Measurements from ENCODE around the gene STRBP. TPM values are rescaled to one million over a fixed set of nuclear protein-coding genes. Genes with fewer than 3 reads are reported as not detected.
"Not testable (repeated sequence)": the region's sequence is repeated elsewhere in the genome, so short reads cannot be mapped to it uniquely, and the experiment has no call there.

Gene STRBP
- total RNA-seq, 2 donors from 2014 or later = 11.1 to 15.4 TPM

GRCh38 chr9:123300554-123300953, 32.2 kb upstream of the STRBP start:
- Mint-ChIP-seq H3K27ac (no peak overlapping the region), H3K4me1 (peaks cover 12% of the 10 kb centered on the region)
- no peak for ATAC-seq

GRCh38 chr9:123299558-123300126, 31.3 kb upstream of the STRBP start:
- DNase-seq (no peak), ATAC-seq (no peak)
- H3K9me3 ChIP-seq (ENCODE audit: control insufficient read depth, low read length, poor library complexity, severe bottlenecking) = no peaks in the 10 kb centered on the region
- Mint-ChIP-seq H3K4me1 (peaks cover 6% of the 10 kb centered on the region), H3K36me3 (ENCODE audit: low read depth) (no peaks in the 10 kb centered on the region), H3K4me3 (no peak overlapping the region), H3K27ac (no peak overlapping the region), H3K27me3 (no peaks in the 10 kb centered on the region)

More at GRCh38 chr9:123300554-123300953, 32.2 kb upstream of the STRBP start:
- H3K9me3 ChIP-seq (ENCODE audit: control insufficient read depth, low read length, poor library complexity, severe bottlenecking) = no peaks in the 10 kb centered on the region
- H3K27me3 Mint-ChIP-seq = no peaks in the 10 kb centered on the region
- no peaks in the 10 kb centered on the region for H3K36me3 Mint-ChIP-seq (ENCODE audit: low read depth)
- no peak for DNase-seq
- H3K4me3 Mint-ChIP-seq = no peak overlapping the region

- peaks cover 3% of the 10 kb centered on the region for H3K4me1 Mint-ChIP-seq
- ATAC-seq (no peak), DNase-seq (no peak)
- peaks cover 10% of the 10 kb centered on the region for H3K27me3 Mint-ChIP-seq
- H3K27ac Mint-ChIP-seq = no peak overlapping the region
- no peaks in the 10 kb centered on the region for H3K9me3 ChIP-seq (ENCODE audit: control insufficient read depth, low read length, poor library complexity, severe bottlenecking)
- no peak overlapping the region for H3K4me3 Mint-ChIP-seq
- no peaks in the 10 kb centered on the region for H3K36me3 Mint-ChIP-seq (ENCODE audit: low read depth)
These were observed 27.8 kb upstream of the STRBP start for GRCh38 chr9:123296174-123296573.

GRCh38 chr9:123291736-123292135, 23.4 kb upstream of the STRBP start:
- no peak overlapping the region for H3K27ac Mint-ChIP-seq

GRCh38 chr9:123290764-123291163, 22.4 kb upstream of the STRBP start:
- no peak for DNase-seq
- H3K27ac Mint-ChIP-seq = peak overlapping the region; percentile 61
- no peak for ATAC-seq
- no peak overlapping the region for H3K4me3 Mint-ChIP-seq
- H3K4me1 Mint-ChIP-seq = no peaks in the 10 kb centered on the region
- peaks cover 15% of the 10 kb centered on the region for H3K27me3 Mint-ChIP-seq
- H3K9me3 ChIP-seq (ENCODE audit: control insufficient read depth, low read length, poor library complexity, severe bottlenecking) = no peaks in the 10 kb centered on the region
- H3K36me3 Mint-ChIP-seq (ENCODE audit: low read depth) = no peaks in the 10 kb centered on the region

More at GRCh38 chr9:123291736-123292135, 23.4 kb upstream of the STRBP start:
- Mint-ChIP-seq H3K4me1 (no peaks in the 10 kb centered on the region), H3K27me3 (peaks cover 15% of the 10 kb centered on the region), H3K4me3 (no peak overlapping the region), H3K36me3 (ENCODE audit: low read depth) (no peaks in the 10 kb centered on the region)
- H3K9me3 ChIP-seq (ENCODE audit: control insufficient read depth, low read length, poor library complexity, severe bottlenecking) = no peaks in the 10 kb centered on the region
- DNase-seq = no peak
- no peak for ATAC-seq

GRCh38 chr9:123287639-123288038, 19.3 kb upstream of the STRBP start:
- no peaks in the 10 kb centered on the region for H3K4me1 Mint-ChIP-seq
- no peak overlapping the region for H3K4me3 Mint-ChIP-seq
- no peaks in the 10 kb centered on the region for H3K36me3 Mint-ChIP-seq (ENCODE audit: low read depth)
- DNase-seq (no peak), ATAC-seq (no peak)
- H3K27ac Mint-ChIP-seq = no peak overlapping the region
- no peaks in the 10 kb centered on the region for H3K9me3 ChIP-seq (ENCODE audit: control insufficient read depth, low read length, poor library complexity, severe bottlenecking)
- peaks cover 15% of the 10 kb centered on the region for H3K27me3 Mint-ChIP-seq

- Mint-ChIP-seq H3K36me3 (ENCODE audit: low read depth) (no peaks in the 10 kb centered on the region), H3K27ac (no peak overlapping the region), H3K27me3 (peaks cover 6% of the 10 kb centered on the region), H3K4me3 (no peak overlapping the region), H3K4me1 (no peaks in the 10 kb centered on the region)
- DNase-seq (no peak), ATAC-seq (no peak)
- H3K9me3 ChIP-seq (ENCODE audit: control insufficient read depth, low read length, poor library complexity, severe bottlenecking) = no peaks in the 10 kb centered on the region
These were observed 17.9 kb upstream of the STRBP start for GRCh38 chr9:123286324-123286723.

GRCh38 chr9:123284656-123285055, 16.3 kb upstream of the STRBP start:
- no peak for DNase-seq
- no peaks in the 10 kb centered on the region for H3K4me1 Mint-ChIP-seq
- H3K4me3 Mint-ChIP-seq = no peak overlapping the region
- no peaks in the 10 kb centered on the region for H3K36me3 Mint-ChIP-seq (ENCODE audit: low read depth)
- ATAC-seq = no peak
- no peaks in the 10 kb centered on the region for H3K9me3 ChIP-seq (ENCODE audit: control insufficient read depth, low read length, poor library complexity, severe bottlenecking)
- no peaks in the 10 kb centered on the region for H3K27me3 Mint-ChIP-seq
- no peak overlapping the region for H3K27ac Mint-ChIP-seq

- H3K9me3 ChIP-seq (ENCODE audit: control insufficient read depth, low read length, poor library complexity, severe bottlenecking) = no peaks in the 10 kb centered on the region
- H3K4me3 Mint-ChIP-seq = no peak overlapping the region
- no peaks in the 10 kb centered on the region for H3K4me1 Mint-ChIP-seq
- ATAC-seq = no peak
- no peak overlapping the region for H3K27ac Mint-ChIP-seq
- no peaks in the 10 kb centered on the region for H3K27me3 Mint-ChIP-seq
- no peak for DNase-seq
- H3K36me3 Mint-ChIP-seq (ENCODE audit: low read depth) = no peaks in the 10 kb centered on the region
These were observed 15.1 kb upstream of the STRBP start for GRCh38 chr9:123283455-123283854.

- DNase-seq (no peak), ATAC-seq (no peak)
- no peak overlapping the region for H3K4me3 Mint-ChIP-seq
- no peaks in the 10 kb centered on the region for H3K9me3 ChIP-seq (ENCODE audit: control insufficient read depth, low read length, poor library complexity, severe bottlenecking)
- H3K4me1 Mint-ChIP-seq = no peaks in the 10 kb centered on the region
- no peaks in the 10 kb centered on the region for H3K27me3 Mint-ChIP-seq
- H3K27ac Mint-ChIP-seq = no peak overlapping the region
- no peaks in the 10 kb centered on the region for H3K36me3 Mint-ChIP-seq (ENCODE audit: low read depth)
These were observed 14.6 kb upstream of the STRBP start for GRCh38 chr9:123283048-123283408.

GRCh38 chr9:123282362-123283047, 14.1 kb upstream of the STRBP start:
- Mint-ChIP-seq H3K4me1 (no peaks in the 10 kb centered on the region), H3K27ac (no peak overlapping the region), H3K36me3 (ENCODE audit: low read depth) (no peaks in the 10 kb centered on the region), H3K27me3 (no peaks in the 10 kb centered on the region), H3K4me3 (no peak overlapping the region)
- ATAC-seq (no peak), DNase-seq (no peak)
- no peaks in the 10 kb centered on the region for H3K9me3 ChIP-seq (ENCODE audit: control insufficient read depth, low read length, poor library complexity, severe bottlenecking)

GRCh38 chr9:123281659-123282350, 13.4 kb upstream of the STRBP start:
- H3K27me3 Mint-ChIP-seq = peaks cover 2% of the 10 kb centered on the region
- H3K36me3 Mint-ChIP-seq (ENCODE audit: low read depth) = no peaks in the 10 kb centered on the region
- no peak for DNase-seq
- no peak overlapping the region for H3K4me3 Mint-ChIP-seq
- no peak for ATAC-seq
- no peaks in the 10 kb centered on the region for H3K4me1 Mint-ChIP-seq
- no peaks in the 10 kb centered on the region for H3K9me3 ChIP-seq (ENCODE audit: control insufficient read depth, low read length, poor library complexity, severe bottlenecking)
- H3K27ac Mint-ChIP-seq = no peak overlapping the region

GRCh38 chr9:123278879-123279493, 10.6 kb upstream of the STRBP start:
- DNase-seq; H3K27ac Mint-ChIP-seq; ATAC-seq; H3K9me3 ChIP-seq (ENCODE audit: control insufficient read depth, low read length, poor library complexity, severe bottlenecking); H3K4me3 Mint-ChIP-seq; H3K36me3 Mint-ChIP-seq (ENCODE audit: low read depth); H3K4me1 Mint-ChIP-seq: not testable (repeated sequence)
- H3K27me3 Mint-ChIP-seq = peaks cover 12% of the 10 kb centered on the region

Data from T-helper 17 cell (primary cell).